Ovary (tissue), 9 donors: ENCODE results near the gene CRYBG1. TPM values are rescaled to one million over a fixed set of nuclear protein-coding genes. Genes with fewer than 3 reads are reported as not detected.

Experiments
- DNase-seq, 5 donors: peaks; one replicate each; pipeline ENCODE4 v3.0.0-alpha.2; 2019 to 2020
- H3K27ac ChIP-seq, 2 donors: fragments of 200-600 bp; one replicate each; pipeline versions ENCODE4 v1.5.1 to v1.8.0; 2019 to 2022
- H3K27me3 ChIP-seq: fragments of 200-600 bp; one replicate; pipeline ENCODE4 v1.8.0; 2022
- H3K36me3 ChIP-seq: fragments of 200-600 bp; sonication (generic); one replicate; pipeline ENCODE4 v1.5.1; 2019
- H3K4me1 ChIP-seq: one replicate; pipeline ENCODE4 v1.8.1; 2013; ENCODE audit warnings: mild to moderate bottlenecking, moderate library complexity; ENCODE audit not compliant: insufficient read depth
- H3K4me3 ChIP-seq: fragments of 200-600 bp; sonication (generic); one replicate; pipeline ENCODE4 v1.5.1; 2017
- H3K9me3 ChIP-seq, 2 donors: fragments of 200-600 bp in 1 of 2; sonication (generic) in 1 of 2; one replicate each; pipeline versions ENCODE4 v1.5.1 to v1.8.1; 2013 to 2019; ENCODE audit warnings: mild to moderate bottlenecking in 1 of 2, moderate library complexity in 1 of 2
- CTCF ChIP-seq, 3 donors: fragments of 450-650 bp in 2 of 3; fragments of 200-600 bp in 1 of 3; IDR thresholded peaks; one replicate each; pipeline versions ENCODE4 v1.5.1 to v1.8.0; 2016 to 2022; ENCODE audit warnings: antibody characterized with exemption in 3 of 3, mild to moderate bottlenecking in 1 of 3
- EP300 ChIP-seq: sonication (generic); formaldehyde crosslinking; IDR thresholded peaks from one replicate; pipeline ENCODE4 v1.6.1; 2017; ENCODE audit warnings: antibody characterized with exemption
- POLR2A ChIP-seq: fragments of 450-650 bp; IDR thresholded peaks from one replicate; pipeline ENCODE4 v1.6.1; 2017; ENCODE audit warnings: antibody characterized with exemption, mild to moderate bottlenecking, moderate library complexity
- WGBS, 3 donors: extraction: QIAGEN DNeasy Blood & Tissue Kit in 1 of 3; methylation state at CpG; one replicate each; pipeline versions ENCODE4 v1.1.5 to v1.1.7; 2013 to 2017; 5-methylcytosine and 5-hydroxymethylcytosine counted together
- intact Hi-C, 4 donors: fragments of 100-400 bp; cut with DNase I; formaldehyde crosslinking; loops; one replicate each; pipeline versions ENCODE4 v1.11.0 to v1.15.1; 2022 to 2023
- polyA plus RNA-seq, 2 donors: library from polyadenylated mRNA; stranded (reverse); fragments of 200-250 nt in 1 of 2; fragments of 350-450 nt in 1 of 2; fragmentation: Illumina TruSeq in 1 of 2; extraction: RNeasy Lipid Tissue Mini Kit (QIAGEN cat#74804) in 1 of 2; gene quantifications; one replicate each; pipeline ENCODE4 v1.2.3, GENCODE V29; 2013 to 2014
- total RNA-seq, 7 donors: library from RNA; depleted of rRNA in 2 of 7; stranded (reverse); fragments of >200 nt in 2 of 7; fragmentation: NEBNext Ultra II Directional in 3 of 7; extraction: Animal tissue kit (Norgen Biotek cat#: 25700) in 3 of 7; gene quantifications; one replicate each; pipeline versions ENCODE4 v1.1.0 to v1.2.4, GENCODE V29; 2016 to 2023
- donor health status: DM: no; HTN: no; CAD: no; lungs with moderate emphysema.
- donor health status: DM: no; HTN: no; CAD: no.
- donor health status: Bipolar disorder and iron deficiency.
- donor health status: DM: yes; HTN: yes; CAD: no.
- donor health status: DM: no; HTN: no; CAD: no.
- donor health status: DM: yes; HTN: yes; CAD: no.

The CRYBG1 gene
- total and polyA plus RNA-seq, 9 donors, result 1.5 to 7.4 (median 3.8) TPM

GRCh38 chr6:106508277-106508676 is 147.8 kb downstream of the CRYBG1 start:
- Histone ChIP-seq H3K4me1 (no peaks in the 10 kb centered on the region), H3K27ac (no peak overlapping the region), H3K27me3 (no peaks in the 10 kb centered on the region), H3K9me3 (no peaks in the 10 kb centered on the region), H3K4me3 (no peak overlapping the region), H3K36me3 (no peaks in the 10 kb centered on the region)
- 85 to 92% (median 88%) methylated on average over 2 of the region's 2 CpGs for WGBS, 3 donors
- intact Hi-C loops, result no loop called here
- TF ChIP-seq CTCF (IDR thresholded peaks at IDR 0.05) (no peak), EP300 (no peak), POLR2A (no peak)
- no peak for DNase-seq

- Histone ChIP-seq H3K4me3 (no peak overlapping the region), H3K27ac (no peak overlapping the region), H3K4me1 (no peaks in the 10 kb centered on the region), H3K27me3 (no peaks in the 10 kb centered on the region), H3K9me3 (no peaks in the 10 kb centered on the region), H3K36me3 (no peaks in the 10 kb centered on the region)
- no peak for TF ChIP-seq POLR2A
- WGBS, 3 donors, result 42 to 53% (median 49%) methylated on average over 3 of the region's 3 CpGs
- intact Hi-C loops, result no loop called here
- DNase-seq, result no peak
These were observed 148.3 kb downstream of the CRYBG1 start for GRCh38 chr6:106508834-106509233.

GRCh38 chr6:106509420-106510089 is 149.0 kb downstream of the CRYBG1 start:
- Histone ChIP-seq H3K9me3 (no peaks in the 10 kb centered on the region), H3K4me1 (no peaks in the 10 kb centered on the region), H3K36me3 (no peaks in the 10 kb centered on the region), H3K27ac (no peak overlapping the region), H3K4me3 (peak overlapping the region; percentile 34), H3K27me3 (no peaks in the 10 kb centered on the region)
- intact Hi-C loops, result no loop called here
- TF ChIP-seq POLR2A (no peak), EP300 (no peak), CTCF (IDR thresholded peaks at IDR 0.05) (no peak)
- DNase-seq, result no peak
- WGBS, 3 donors, result 21 to 25% (median 22%) methylated on average over 25 of the region's 25 CpGs

GRCh38 chr6:106510090-106510970 is 149.8 kb downstream of the CRYBG1 start:
- TF ChIP-seq EP300 (no peak), POLR2A (no peak), CTCF (IDR thresholded peaks at IDR 0.05) (no peak)
- no peak overlapping the region for H3K27ac ChIP-seq
- peak; percentile 45 to 69 (median 53) for DNase-seq
- WGBS, 3 donors, result 1 to 2% (median 1%) methylated on average over 56 of the region's 56 CpGs
- intact Hi-C loops, result no loop called here
- H3K36me3 ChIP-seq, result no peaks in the 10 kb centered on the region
- H3K9me3 ChIP-seq, result no peaks in the 10 kb centered on the region
- H3K27me3 ChIP-seq, result no peaks in the 10 kb centered on the region
- no peaks in the 10 kb centered on the region for H3K4me1 ChIP-seq
- peak overlapping the region; percentile 34 for H3K4me3 ChIP-seq
